Activated CD4-positive, alpha-beta T cell treated with anti-CD3 and anti-CD28 coated beads, Interleukin-2, amount 10 ng/mL, durations not matched to agents 24 days and 14 days (primary cell): ENCODE results near the gene ARHGDIB. TPM values are rescaled to one million over a fixed set of nuclear protein-coding genes. Genes with fewer than 3 reads are reported as not detected.
A peak's percentile ranks its signal among the peaks of the same experiment; 100 is the strongest.

Experiments used
- DNase-seq: peaks from one replicate; pipeline ENCODE4 v3.0.0; 2022
- H3K27ac Mint-ChIP-seq: one replicate; pipeline ENCODE4 v1.8.0; 2022; ENCODE audit warnings: mild to moderate bottlenecking, mixed read lengths
- H3K27me3 Mint-ChIP-seq: one replicate; pipeline ENCODE4 v1.8.0; 2022; ENCODE audit warnings: mixed read lengths
- H3K36me3 Mint-ChIP-seq: one replicate; pipeline ENCODE4 v1.8.0; 2022; ENCODE audit warnings: low read depth, mild to moderate bottlenecking, mixed read lengths
- H3K4me1 Mint-ChIP-seq: one replicate; pipeline ENCODE4 v1.8.0; 2021; ENCODE audit warnings: mixed read lengths
- H3K4me3 Mint-ChIP-seq: one replicate; pipeline ENCODE4 v1.8.0; 2022; ENCODE audit warnings: mild to moderate bottlenecking, moderate library complexity, mixed read lengths
- H3K9me3 Mint-ChIP-seq: one replicate; pipeline ENCODE4 v1.8.0; 2021; ENCODE audit warnings: mixed read lengths
- intact Hi-C: fragments of 100-400 bp; cut with micrococcal nuclease; formaldehyde crosslinking; loops from one replicate; pipeline ENCODE4 v1.15.1; 2023
- total RNA-seq: library from RNA; stranded (reverse); gene quantifications from 2 replicates; pipeline ENCODE4 v1.2.3, GENCODE V29; 2022

Gene ARHGDIB
- total RNA-seq, 1 donor from 2014 or later = 452 TPM

DNA sequence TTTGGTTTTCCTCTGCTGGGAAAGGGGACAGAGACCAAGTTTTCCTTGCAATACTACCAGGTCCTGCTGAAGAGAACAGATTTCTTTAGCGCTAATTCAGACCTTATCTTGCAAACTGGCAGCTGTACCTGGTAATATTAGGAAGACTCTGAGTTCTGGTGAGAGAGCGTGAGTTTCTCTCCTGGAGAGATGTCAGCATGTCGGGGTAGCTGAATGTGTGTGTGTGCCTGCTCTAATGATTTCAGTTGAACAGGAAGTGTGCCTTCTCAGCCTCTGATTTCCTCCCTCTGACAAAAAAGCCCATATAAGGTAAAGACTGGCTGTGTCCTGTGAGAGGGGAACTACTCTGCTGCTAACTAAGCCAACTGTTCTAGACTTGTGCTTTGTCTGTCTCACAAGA is 12.7 kb downstream of the ARHGDIB start:
- H3K9me3 Mint-ChIP-seq = no peaks in the 10 kb centered on the region
- peaks cover 74% of the 10 kb centered on the region for H3K4me1 Mint-ChIP-seq
- peak overlapping the region; percentile 95 for H3K27ac Mint-ChIP-seq
- no peaks in the 10 kb centered on the region for H3K27me3 Mint-ChIP-seq
- intact Hi-C loops = loop anchor here (1.0 kb wide), 1 partner anchor 13 kb away; the partner anchor contains the start of gene ARHGDIB
- peak overlapping the region; percentile 79 for H3K4me3 Mint-ChIP-seq
- DNase-seq = peak; percentile 89
- H3K36me3 Mint-ChIP-seq = peaks cover 65% of the 10 kb centered on the region

DNA sequence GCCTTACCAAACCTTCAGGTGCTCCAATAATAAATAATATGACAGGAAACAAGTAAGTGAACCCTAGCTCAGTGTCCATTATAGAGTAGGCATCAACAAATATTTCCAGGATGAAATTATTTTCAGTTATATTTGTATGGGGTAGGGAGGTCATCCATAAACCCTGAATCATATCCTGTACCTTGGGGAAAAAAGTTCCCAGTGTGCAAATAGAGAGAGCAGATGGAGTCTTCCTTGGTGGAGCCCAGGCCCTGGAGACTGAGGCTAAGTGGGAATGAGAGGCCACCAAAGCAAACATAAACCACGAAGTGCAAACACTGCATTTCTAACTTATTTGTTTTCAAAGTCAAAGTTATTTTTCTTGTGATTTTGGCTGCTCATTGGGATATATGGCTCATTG is 14.5 kb downstream of the ARHGDIB start:
- Mint-ChIP-seq H3K9me3 (no peaks in the 10 kb centered on the region), H3K27ac (peak overlapping the region; percentile 89), H3K27me3 (no peaks in the 10 kb centered on the region), H3K36me3 (peaks cover 78% of the 10 kb centered on the region), H3K4me1 (peaks cover 59% of the 10 kb centered on the region), H3K4me3 (peak overlapping the region; percentile 73)
- no peak for DNase-seq
- intact Hi-C loops = no loop called here

DNA sequence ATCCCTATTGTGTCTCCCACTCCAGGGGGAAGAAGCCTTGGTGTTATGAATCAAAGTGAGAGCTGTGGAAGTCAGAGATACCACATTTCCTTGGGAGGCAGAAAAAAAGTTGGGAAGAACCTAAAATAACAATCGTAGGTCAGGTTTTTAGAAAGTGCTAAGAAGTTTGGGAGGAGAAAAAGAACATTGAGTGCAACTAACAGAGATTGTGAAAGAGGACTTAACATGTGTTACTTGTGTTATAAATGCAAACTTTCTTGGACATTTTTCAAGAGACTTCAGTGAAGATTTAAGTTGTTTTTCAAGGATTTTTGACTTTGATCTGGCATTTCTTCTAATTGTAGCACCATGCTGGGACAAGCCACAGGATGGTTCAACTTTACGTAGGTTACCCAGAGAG is 15.2 kb downstream of the ARHGDIB start:
- Mint-ChIP-seq H3K4me3 (peak overlapping the region; percentile 15), H3K27ac (peak overlapping the region; percentile 70), H3K36me3 (peaks cover 82% of the 10 kb centered on the region), H3K9me3 (no peaks in the 10 kb centered on the region), H3K4me1 (peaks cover 53% of the 10 kb centered on the region), H3K27me3 (no peaks in the 10 kb centered on the region)
- intact Hi-C loops = no loop called here
- DNase-seq = no peak

DNA sequence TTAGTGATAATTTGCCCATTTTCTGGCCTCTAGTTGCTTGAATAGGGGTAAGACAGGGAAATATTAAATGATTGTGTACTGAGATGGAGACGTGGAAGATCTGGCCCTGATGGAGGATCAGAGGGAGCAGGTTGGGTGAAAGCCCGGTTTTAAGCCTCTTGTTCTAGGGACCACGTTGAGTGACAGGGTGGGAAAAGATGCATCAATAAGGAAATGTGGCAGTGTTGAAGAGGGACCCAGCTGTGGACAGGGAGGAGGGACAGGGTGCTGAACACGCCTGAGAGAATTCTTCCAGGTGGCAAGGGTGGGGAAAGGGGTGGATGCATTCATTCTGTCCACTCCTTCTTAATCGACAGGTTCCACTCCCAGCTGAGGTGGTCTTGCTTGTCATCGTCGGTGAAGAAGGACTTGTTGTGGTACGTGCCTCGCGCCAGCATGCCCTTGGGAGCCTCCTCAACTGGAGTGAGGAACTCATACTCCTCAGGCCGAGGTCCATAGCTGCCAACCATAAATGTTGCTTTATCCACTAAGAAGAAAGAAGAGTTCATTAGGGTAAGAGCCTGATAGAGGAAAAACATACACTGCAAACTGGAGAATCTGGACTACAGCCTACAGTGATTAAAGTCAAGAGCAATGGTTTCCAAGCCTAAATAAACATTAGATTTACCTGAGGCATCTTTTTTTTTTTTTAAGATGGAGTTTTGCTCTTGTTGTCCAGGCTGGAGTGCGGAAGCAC is 19.0 kb downstream of the ARHGDIB start:
- Mint-ChIP-seq H3K9me3 (no peaks in the 10 kb centered on the region), H3K4me1 (peaks cover 34% of the 10 kb centered on the region), H3K27ac (peak overlapping the region; percentile 0), H3K36me3 (peaks cover 76% of the 10 kb centered on the region), H3K4me3 (no peak overlapping the region), H3K27me3 (no peaks in the 10 kb centered on the region)
- intact Hi-C loops = no loop called here
- DNase-seq = peak; percentile 52

DNA sequence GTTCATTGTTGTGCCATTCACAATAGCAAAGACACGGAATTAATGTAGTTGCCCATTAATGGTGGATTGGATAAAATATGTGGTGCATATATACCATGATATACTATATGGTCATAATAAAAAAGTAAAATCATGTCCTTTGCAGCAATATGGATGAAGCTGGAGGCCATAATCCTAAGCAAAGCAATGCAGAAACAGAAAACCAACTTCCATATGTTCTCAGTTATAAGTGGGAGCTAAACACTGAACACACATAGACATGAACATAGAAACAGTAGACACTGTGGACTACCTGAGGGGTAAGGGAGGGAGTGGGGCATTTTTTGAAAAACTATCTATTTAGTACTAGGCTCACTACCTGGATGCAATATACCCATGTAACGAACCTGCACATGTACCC is 20.0 kb downstream of the ARHGDIB start:
- DNase-seq = peak; percentile 45
- H3K36me3 Mint-ChIP-seq = peaks cover 74% of the 10 kb centered on the region
- peaks cover 27% of the 10 kb centered on the region for H3K4me1 Mint-ChIP-seq
- no peaks in the 10 kb centered on the region for H3K27me3 Mint-ChIP-seq
- no peak overlapping the region for H3K27ac Mint-ChIP-seq
- intact Hi-C loops = loop anchor here (2.0 kb wide), 1 partner anchor 53 kb away; no protein-coding TSS in a partner anchor
- no peaks in the 10 kb centered on the region for H3K9me3 Mint-ChIP-seq
- H3K4me3 Mint-ChIP-seq = no peak overlapping the region

DNA sequence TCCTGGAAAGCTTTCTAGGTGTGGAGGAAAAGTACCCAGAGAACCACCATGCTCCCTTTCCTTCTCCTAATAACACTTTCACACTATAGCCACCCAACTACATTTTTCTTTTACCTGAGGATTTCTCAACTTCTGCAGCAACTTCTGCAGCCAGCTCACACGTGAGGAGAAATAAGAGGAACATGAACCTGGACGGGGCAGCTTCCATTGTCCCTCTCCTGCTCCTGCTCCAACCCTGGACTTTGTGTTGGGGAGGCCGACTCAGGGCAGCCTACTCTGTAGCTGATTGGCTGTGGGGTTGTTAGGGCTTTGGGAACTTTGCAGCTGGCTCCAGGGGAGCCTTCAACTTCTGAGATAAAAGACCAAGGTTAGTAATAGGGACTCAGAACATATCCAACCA is 23.1 kb downstream of the ARHGDIB start, which contains the start of gene ERP27:
Gene ERP27, minus strand, starts transcription at position 237 of the 400 bp plus-strand sequence. Its CDS starts 29 bp downstream, at position 208.
- Mint-ChIP-seq H3K36me3 (peaks cover 63% of the 10 kb centered on the region), H3K4me1 (peaks cover 15% of the 10 kb centered on the region), H3K9me3 (no peaks in the 10 kb centered on the region), H3K27ac (peak within 1 kb of the TSS; percentile 68), H3K27me3 (no peaks in the 10 kb centered on the region), H3K4me3 (no peak within 1 kb of the TSS)
- DNase-seq = peak; percentile 51
- intact Hi-C loops = no loop called here

DNA sequence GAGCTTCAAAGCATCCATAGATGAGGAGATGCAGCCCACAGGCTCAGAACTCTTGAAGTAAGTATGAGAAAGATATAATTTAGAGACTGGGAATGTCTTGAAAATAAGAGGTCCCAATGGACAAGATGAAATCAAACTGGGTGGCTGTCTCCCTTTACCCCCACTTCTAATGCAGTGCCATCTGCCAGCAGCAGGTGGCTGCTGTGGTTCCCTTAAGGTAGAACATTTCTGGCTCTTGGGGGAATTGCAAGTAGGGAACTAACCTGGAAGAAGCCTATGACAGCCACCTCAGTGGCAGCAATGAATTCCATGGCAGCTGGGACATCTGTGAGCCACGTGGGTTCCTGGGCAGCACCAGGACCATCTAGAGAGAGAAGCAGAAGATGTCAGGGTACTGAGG is 23.7 kb downstream of the ARHGDIB start:
- H3K4me1 Mint-ChIP-seq = peaks cover 15% of the 10 kb centered on the region
- peak overlapping the region; percentile 27 for H3K27ac Mint-ChIP-seq
- H3K4me3 Mint-ChIP-seq = no peak overlapping the region
- H3K27me3 Mint-ChIP-seq = no peaks in the 10 kb centered on the region
- H3K36me3 Mint-ChIP-seq = peaks cover 63% of the 10 kb centered on the region
- intact Hi-C loops = no loop called here
- peak; percentile 74 for DNase-seq
- H3K9me3 Mint-ChIP-seq = no peaks in the 10 kb centered on the region

DNA sequence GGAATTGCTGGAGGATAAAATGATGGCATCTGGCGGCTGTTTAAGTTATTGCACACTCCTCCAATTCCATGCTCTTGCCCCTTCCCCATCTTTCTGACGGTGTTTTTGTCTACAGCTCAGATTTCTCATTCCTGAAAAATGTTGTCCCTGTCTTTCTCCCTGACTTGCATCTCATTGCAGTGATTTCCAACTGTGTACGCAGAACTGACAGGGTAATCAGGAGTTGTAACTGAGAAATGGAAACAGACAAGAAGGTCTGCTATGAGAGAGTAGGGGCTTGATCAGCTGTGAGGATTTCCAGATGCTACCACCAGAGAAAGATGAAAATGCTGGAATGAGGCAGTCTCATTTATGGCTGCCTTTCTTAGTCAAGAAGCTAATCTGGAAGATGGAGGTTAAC is 24.4 kb downstream of the ARHGDIB start:
- Mint-ChIP-seq H3K27ac (no peak overlapping the region), H3K36me3 (peaks cover 62% of the 10 kb centered on the region), H3K9me3 (no peaks in the 10 kb centered on the region), H3K27me3 (no peaks in the 10 kb centered on the region), H3K4me3 (no peak overlapping the region), H3K4me1 (peaks cover 15% of the 10 kb centered on the region)
- intact Hi-C loops = no loop called here
- no peak for DNase-seq

DNA sequence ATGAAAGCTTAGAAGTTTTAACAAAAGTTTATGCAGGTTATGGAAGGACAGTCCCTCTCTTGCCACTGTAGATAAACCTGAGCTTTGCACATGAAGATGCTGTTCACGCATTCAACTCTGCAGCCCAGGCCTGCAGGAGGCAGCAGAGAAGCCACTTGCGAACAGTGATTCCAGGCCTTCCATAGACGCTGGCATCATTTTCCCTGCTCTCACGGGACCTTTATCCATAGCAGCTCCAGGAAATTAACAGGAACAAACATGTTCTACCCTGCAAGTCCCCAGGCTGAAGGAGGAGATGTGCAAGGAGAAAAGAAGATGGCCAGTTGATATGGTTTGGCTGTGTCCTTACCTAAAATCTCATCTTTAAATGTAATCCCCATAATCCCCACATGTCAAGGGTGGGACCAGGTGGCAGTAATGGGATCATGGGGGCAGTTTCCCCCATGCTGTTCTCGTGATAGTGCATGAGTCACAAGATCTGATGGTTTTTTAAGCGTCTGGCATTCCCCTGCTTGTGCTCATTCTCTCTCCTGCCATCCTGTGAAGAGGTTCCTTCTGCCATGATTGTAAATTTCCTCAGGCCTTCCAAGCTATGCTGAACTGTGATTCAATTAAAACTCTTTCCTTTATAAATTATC is 25.1 kb downstream of the ARHGDIB start:
- H3K27ac Mint-ChIP-seq = no peak overlapping the region
- no peak for DNase-seq
- H3K36me3 Mint-ChIP-seq = peaks cover 60% of the 10 kb centered on the region
- H3K4me3 Mint-ChIP-seq = no peak overlapping the region
- H3K27me3 Mint-ChIP-seq = no peaks in the 10 kb centered on the region
- H3K4me1 Mint-ChIP-seq = peaks cover 15% of the 10 kb centered on the region
- no peaks in the 10 kb centered on the region for H3K9me3 Mint-ChIP-seq
- intact Hi-C loops = no loop called here

DNA sequence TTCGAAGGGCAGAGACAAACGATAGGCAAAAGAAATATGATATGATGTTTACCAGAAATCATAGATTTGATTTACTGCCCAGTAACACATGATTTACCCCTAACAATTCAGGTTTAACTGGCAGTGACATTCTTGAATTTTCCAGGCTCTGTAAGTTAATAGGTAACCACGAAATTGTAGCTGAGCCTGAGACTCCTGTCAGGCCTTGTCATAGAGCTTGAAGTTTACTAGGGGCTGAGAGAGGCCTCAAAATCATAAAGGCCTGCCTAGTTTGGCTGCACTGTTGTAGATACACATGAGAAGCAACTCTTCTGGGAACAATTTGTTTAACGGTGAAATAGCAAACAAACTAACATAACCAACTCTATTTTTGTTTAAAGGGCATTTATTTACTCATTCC is 26.4 kb downstream of the ARHGDIB start:
- Mint-ChIP-seq H3K27me3 (no peaks in the 10 kb centered on the region), H3K4me1 (peaks cover 10% of the 10 kb centered on the region), H3K27ac (no peak overlapping the region), H3K9me3 (no peaks in the 10 kb centered on the region), H3K36me3 (peaks cover 55% of the 10 kb centered on the region), H3K4me3 (no peak overlapping the region)
- intact Hi-C loops = no loop called here
- no peak for DNase-seq

DNA sequence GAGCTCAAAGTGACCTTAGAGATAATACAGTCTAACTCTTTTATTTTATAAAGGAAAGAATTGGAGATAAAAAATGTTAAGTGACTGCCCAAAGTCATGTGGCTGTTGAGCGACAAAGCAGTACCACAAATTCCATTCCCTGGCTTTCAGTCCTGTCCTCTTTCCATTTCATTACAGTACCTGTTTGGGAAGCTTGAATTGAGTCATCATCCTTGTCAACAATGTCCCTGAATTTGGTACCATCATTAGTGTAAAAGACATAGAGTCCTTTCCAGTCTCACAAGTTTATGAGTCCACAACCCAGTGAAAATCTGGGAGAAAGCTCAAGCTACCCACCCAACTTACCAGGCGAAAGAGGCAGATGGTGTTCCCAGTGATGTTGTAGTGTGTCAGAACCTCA is 26.9 kb downstream of the ARHGDIB start:
- H3K4me1 Mint-ChIP-seq = peaks cover 8% of the 10 kb centered on the region
- intact Hi-C loops = no loop called here
- H3K27me3 Mint-ChIP-seq = no peaks in the 10 kb centered on the region
- no peaks in the 10 kb centered on the region for H3K9me3 Mint-ChIP-seq
- no peak for DNase-seq
- H3K27ac Mint-ChIP-seq = no peak overlapping the region
- H3K4me3 Mint-ChIP-seq = no peak overlapping the region
- H3K36me3 Mint-ChIP-seq = peaks cover 50% of the 10 kb centered on the region

DNA sequence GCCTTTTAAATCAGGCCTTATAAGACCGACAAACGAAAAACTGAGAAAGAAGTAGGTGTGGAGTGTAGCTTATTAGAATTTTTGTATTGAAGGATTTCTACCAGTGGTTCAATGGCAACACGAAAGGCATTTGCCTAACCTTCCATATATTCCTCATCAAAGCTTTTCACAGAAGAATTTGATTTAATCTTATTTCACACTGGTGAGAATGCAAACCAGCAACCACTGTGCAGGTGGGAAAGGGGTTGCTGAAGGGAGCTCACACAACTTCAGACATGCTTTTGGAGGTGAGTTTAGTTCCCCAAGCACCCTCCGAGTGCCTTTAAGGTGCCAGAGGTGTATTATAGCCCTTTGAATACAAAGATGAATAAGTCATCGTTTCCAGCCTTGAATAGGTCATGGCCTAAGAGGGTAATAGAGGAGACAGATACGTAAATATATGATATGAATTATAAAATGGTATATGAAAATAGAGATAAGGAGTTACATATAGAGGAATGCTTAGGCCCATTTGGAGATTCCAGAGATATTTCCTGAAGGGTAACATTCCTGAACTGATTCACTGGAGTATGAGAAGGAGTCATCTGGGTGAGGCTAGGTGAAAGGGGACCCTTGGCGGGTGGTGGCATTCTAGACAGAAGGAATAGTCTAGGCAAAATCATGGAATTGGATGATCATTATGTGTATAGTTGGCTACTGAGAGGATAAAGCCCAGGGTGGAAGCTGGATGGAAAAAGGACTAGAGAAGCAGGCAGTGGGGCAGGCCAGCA is 29.4 kb downstream of the ARHGDIB start:
- no peak for DNase-seq
- H3K27me3 Mint-ChIP-seq = no peaks in the 10 kb centered on the region
- no peaks in the 10 kb centered on the region for H3K9me3 Mint-ChIP-seq
- peaks cover 51% of the 10 kb centered on the region for H3K36me3 Mint-ChIP-seq
- H3K4me3 Mint-ChIP-seq = no peak overlapping the region
- H3K4me1 Mint-ChIP-seq = no peaks in the 10 kb centered on the region
- no peak overlapping the region for H3K27ac Mint-ChIP-seq
- intact Hi-C loops = no loop called here

DNA sequence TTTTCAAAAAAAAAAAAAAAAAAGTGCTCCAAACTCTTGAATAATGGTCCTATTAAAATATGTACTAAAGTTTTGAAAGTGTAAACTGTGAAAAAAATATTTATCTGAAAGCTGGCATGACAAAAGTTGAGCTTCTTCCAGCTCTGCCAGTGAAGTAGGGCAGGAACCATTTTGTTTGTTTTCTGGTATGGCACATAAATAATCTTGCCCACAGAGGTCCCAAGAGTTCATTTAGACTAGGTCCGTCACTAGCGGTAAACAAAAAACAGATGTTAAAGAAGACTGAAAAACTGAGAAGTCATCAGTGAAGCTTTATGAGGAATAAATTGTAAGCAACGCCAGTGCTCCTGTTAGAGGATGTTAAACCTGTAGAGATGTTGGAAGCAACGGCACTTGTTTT is 30.0 kb downstream of the ARHGDIB start:
- H3K27me3 Mint-ChIP-seq = no peaks in the 10 kb centered on the region
- H3K9me3 Mint-ChIP-seq = no peaks in the 10 kb centered on the region
- no peak for DNase-seq
- intact Hi-C loops = no loop called here
- no peaks in the 10 kb centered on the region for H3K4me1 Mint-ChIP-seq
- no peak overlapping the region for H3K4me3 Mint-ChIP-seq
- H3K27ac Mint-ChIP-seq = no peak overlapping the region
- H3K36me3 Mint-ChIP-seq = peaks cover 47% of the 10 kb centered on the region

DNA sequence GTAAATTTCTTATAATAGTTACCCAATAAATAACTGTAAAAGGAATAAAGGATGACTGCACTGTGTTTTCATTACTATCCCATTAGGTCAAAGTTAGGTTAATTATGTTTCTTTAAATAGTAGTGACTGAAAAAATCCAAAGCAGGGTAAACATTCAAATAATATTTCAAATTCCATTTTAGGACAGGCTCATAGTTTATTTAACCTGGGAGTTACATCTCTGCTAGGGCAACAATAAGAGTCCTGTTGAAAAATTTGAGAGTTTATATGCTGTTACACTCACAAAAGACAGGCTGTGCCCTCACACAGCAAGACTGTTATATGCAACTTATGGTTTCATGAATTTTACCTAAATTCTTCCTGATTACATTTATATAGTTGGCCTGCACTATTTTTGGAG is 31.1 kb downstream of the ARHGDIB start:
- peaks cover 45% of the 10 kb centered on the region for H3K36me3 Mint-ChIP-seq
- intact Hi-C loops = no loop called here

More for the DNA sequence above, 31.1 kb downstream of the ARHGDIB start:
- Mint-ChIP-seq H3K9me3 (no peaks in the 10 kb centered on the region), H3K4me3 (no peak overlapping the region), H3K4me1 (no peaks in the 10 kb centered on the region), H3K27me3 (no peaks in the 10 kb centered on the region), H3K27ac (no peak overlapping the region)
- DNase-seq = no peak
